Neutrophil (primary cell): ENCODE results near the gene HSF2BP.
"Not testable (repeated sequence)": the region's sequence is repeated elsewhere in the genome, so short reads cannot be mapped to it uniquely, and the experiment has no call there.

Experiments used
- H3K27ac ChIP-seq: fragments of 200-600 bp; sonication (generic); 2 replicates; pipeline ENCODE4 v1.5.1; 2016; ENCODE audit warnings: mild to moderate bottlenecking, moderate library complexity
- H3K27me3 ChIP-seq: fragments of 200-600 bp; sonication (generic); 2 replicates; pipeline ENCODE4 v1.6.0; 2016; ENCODE audit warnings: mild to moderate bottlenecking
- H3K36me3 ChIP-seq: fragments of 200-600 bp; sonication (generic); 2 replicates; pipeline ENCODE4 v1.5.1; 2017
- H3K4me1 ChIP-seq, 2 experiments: fragments of 200-600 bp in 1 of 2; sonication (generic) in 1 of 2; 1 replicate in 1 of 2; 2 replicates in 1 of 2; pipeline versions ENCODE4 v1.5.1 to v1.6.1; 2013 to 2016; ENCODE audit warnings: low read depth in 1 of 2, low read length in 1 of 2, mild to moderate bottlenecking in 1 of 2, moderate library complexity in 1 of 2; ENCODE audit not compliant: control insufficient read depth in 1 of 2, insufficient read depth in 1 of 2
- H3K4me3 ChIP-seq, 2 experiments: fragments of 200-600 bp in 1 of 2; sonication (generic) in 1 of 2; 1 replicate in 1 of 2; 2 replicates in 1 of 2; pipeline ENCODE4 v1.5.1; 2013 to 2016; ENCODE audit warnings: low read depth in 1 of 2, low read length in 1 of 2, mild to moderate bottlenecking in 1 of 2, moderate library complexity in 1 of 2
- H3K9me3 ChIP-seq: fragments of 200-600 bp; sonication (generic); 2 replicates; pipeline ENCODE4 v1.5.1; 2016
- TF ChIP-seq, protein P1 (sequence below): fragments of 200-600 bp; sonication (generic); IDR thresholded peaks from 2 replicates; pipeline ENCODE4 v1.5.1; 2016; ENCODE audit warnings: antibody characterized with exemption

Gene HSF2BP

GRCh38 chr21:43575473-43575844 is 83.8 kb downstream of the HSF2BP start:
- Histone ChIP-seq H3K27ac (no peak overlapping the region), H3K36me3 (no peaks in the 10 kb centered on the region), H3K4me1 (peaks cover 0 to 6% of the 10 kb centered on the region in 2 experiments), H3K9me3 (no peaks in the 10 kb centered on the region), H3K4me3 (no peak overlapping the region), H3K27me3 (no peaks in the 10 kb centered on the region)
- TF ChIP-seq, protein P1, sequence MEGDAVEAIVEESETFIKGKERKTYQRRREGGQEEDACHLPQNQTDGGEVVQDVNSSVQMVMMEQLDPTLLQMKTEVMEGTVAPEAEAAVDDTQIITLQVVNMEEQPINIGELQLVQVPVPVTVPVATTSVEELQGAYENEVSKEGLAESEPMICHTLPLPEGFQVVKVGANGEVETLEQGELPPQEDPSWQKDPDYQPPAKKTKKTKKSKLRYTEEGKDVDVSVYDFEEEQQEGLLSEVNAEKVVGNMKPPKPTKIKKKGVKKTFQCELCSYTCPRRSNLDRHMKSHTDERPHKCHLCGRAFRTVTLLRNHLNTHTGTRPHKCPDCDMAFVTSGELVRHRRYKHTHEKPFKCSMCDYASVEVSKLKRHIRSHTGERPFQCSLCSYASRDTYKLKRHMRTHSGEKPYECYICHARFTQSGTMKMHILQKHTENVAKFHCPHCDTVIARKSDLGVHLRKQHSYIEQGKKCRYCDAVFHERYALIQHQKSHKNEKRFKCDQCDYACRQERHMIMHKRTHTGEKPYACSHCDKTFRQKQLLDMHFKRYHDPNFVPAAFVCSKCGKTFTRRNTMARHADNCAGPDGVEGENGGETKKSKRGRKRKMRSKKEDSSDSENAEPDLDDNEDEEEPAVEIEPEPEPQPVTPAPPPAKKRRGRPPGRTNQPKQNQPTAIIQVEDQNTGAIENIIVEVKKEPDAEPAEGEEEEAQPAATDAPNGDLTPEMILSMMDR, result no peak

- Histone ChIP-seq H3K4me1 (peaks cover 0 to 6% of the 10 kb centered on the region in 2 experiments), H3K9me3 (no peaks in the 10 kb centered on the region), H3K27me3 (no peaks in the 10 kb centered on the region), H3K36me3 (no peaks in the 10 kb centered on the region), H3K4me3 (no peak overlapping the region), H3K27ac (no peak overlapping the region)
- TF ChIP-seq, protein P1, result no peak
Measured at GRCh38 chr21:43574741-43575472, 84.4 kb downstream of the HSF2BP start.

DNA sequence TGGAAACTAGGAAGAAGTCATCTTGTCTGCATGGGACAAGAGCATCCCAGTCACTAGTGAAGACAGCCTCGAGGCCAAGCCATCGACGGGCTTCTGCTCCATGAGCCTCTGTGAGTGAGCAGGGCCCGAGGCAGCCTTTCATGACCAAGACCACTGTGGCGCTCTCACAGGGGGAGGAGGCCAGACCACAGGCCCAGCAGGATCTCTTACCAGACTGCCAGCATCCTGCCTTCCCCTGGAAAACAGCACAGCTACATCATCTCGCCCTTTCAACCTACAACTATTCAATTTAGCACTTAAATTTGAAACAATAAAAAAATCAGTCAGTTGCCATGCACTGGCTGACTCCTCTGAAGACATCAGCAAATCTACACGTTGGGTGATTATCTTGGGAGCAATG is 85.4 kb downstream of the HSF2BP start:
- TF ChIP-seq, protein P1, result no peak
- Histone ChIP-seq H3K4me1 (peaks cover 0 to 6% of the 10 kb centered on the region in 2 experiments), H3K9me3 (no peaks in the 10 kb centered on the region), H3K27ac (no peak overlapping the region), H3K27me3 (no peaks in the 10 kb centered on the region), H3K36me3 (no peaks in the 10 kb centered on the region), H3K4me3 (no peak overlapping the region)

DNA sequence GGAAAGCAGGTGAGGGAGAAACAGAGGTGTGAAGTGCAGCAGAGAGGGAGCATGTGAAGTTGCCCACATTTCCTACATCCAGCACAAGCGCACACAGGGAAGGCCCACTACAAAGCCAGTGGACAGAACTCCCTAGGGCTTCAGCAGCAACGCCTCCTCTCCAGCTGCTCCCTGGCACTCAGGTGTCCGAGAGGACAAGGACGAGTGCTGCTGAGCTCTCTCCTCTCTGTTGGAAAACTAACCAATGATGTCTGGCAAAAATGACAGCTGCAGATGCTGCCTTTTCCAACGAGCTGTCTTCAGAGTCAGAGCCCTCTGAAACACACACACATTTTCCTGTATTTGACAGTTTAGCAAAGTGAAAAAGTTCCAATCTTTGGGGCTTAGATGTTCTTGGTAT is 86.8 kb downstream of the HSF2BP start:
- H3K36me3 ChIP-seq, result no peaks in the 10 kb centered on the region
- H3K27me3 ChIP-seq, result no peaks in the 10 kb centered on the region
- H3K4me3 ChIP-seq, result no peak overlapping the region
- peaks cover 0 to 6% of the 10 kb centered on the region in 2 experiments for H3K4me1 ChIP-seq
- H3K9me3 ChIP-seq, result no peaks in the 10 kb centered on the region
- no peak overlapping the region for H3K27ac ChIP-seq
- TF ChIP-seq, protein P1, result no peak

DNA sequence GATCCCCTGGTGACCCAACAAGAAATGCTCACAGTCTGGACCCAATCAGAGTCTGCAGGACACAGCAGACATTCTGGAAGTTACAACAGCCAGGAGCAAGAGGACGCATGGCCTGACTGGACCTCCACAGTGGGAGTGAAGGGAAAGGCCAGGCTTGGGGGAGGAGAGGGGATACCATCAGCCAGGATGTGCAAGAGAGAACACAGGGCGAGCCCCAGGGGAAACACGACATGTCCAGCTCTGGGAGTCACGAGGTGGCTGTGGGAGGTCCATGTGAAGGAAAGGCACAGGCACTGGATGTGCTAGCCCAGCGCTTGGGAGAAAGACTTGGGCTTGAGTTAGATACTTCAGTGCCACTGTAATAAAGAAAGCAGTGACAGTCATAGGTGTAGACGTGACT is 87.3 kb downstream of the HSF2BP start:
- H3K9me3 ChIP-seq, result no peaks in the 10 kb centered on the region
- TF ChIP-seq, protein P1, result no peak
- H3K27ac ChIP-seq, result no peak overlapping the region
- no peaks in the 10 kb centered on the region for H3K27me3 ChIP-seq
- peaks cover 0 to 6% of the 10 kb centered on the region in 2 experiments for H3K4me1 ChIP-seq
- no peaks in the 10 kb centered on the region for H3K36me3 ChIP-seq
- H3K4me3 ChIP-seq, result no peak overlapping the region

- H3K36me3 ChIP-seq, result not testable (repeated sequence)
Measured at GRCh38 chr21:43570195-43570594, 89.1 kb downstream of the HSF2BP start.

GRCh38 chr21:43562451-43562850 is 96.8 kb downstream of the HSF2BP start:
- H3K36me3 ChIP-seq, H3K4me1 ChIP-seq, H3K27ac ChIP-seq, H3K4me3 ChIP-seq, H3K27me3 ChIP-seq, H3K9me3 ChIP-seq: not testable (repeated sequence)

More at GRCh38 chr21:43570195-43570594, 89.1 kb downstream of the HSF2BP start:
- not testable (repeated sequence) for H3K9me3 ChIP-seq, H3K27me3 ChIP-seq, H3K4me3 ChIP-seq, H3K27ac ChIP-seq, H3K4me1 ChIP-seq

- not testable (repeated sequence) for H3K27ac ChIP-seq, H3K4me1 ChIP-seq, H3K27me3 ChIP-seq, H3K4me3 ChIP-seq, H3K36me3 ChIP-seq, H3K9me3 ChIP-seq
Measured at GRCh38 chr21:43540561-43540960, 118.7 kb downstream of the HSF2BP start.

DNA sequence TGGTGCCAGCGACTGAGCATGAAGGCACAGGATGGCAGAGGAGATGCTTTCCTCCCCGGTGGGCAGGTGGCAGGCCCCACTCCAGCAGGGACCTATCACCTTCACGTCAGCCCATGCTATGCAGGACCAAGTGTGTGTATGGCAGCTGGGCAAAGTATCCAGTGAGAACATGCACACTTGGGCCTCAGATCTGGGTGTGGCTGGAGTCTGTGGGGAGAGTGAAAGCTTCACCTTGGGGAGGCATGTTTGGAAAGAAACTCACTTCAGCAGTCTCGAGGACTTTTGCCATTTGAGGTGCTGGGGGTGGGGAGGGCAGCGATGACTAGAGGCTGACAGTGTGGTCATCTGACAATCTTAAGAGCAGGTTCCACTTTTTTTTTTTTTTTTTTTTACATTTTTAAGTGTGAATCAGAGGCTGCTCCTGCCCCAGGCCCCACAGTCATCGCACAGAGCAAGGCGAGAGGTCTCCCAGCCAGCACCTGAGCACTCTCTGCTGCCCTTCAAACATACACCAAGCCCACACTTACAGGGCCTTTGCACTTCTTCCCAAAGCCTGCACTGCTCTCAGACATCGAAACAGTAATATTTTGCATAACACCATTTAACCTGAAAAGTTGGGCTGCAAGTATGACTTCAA is 136.7 kb downstream of the HSF2BP start:
- not testable (repeated sequence) for H3K9me3 ChIP-seq, H3K36me3 ChIP-seq, H3K4me3 ChIP-seq, H3K4me1 ChIP-seq, H3K27ac ChIP-seq, H3K27me3 ChIP-seq
